Left lung (tissue), 10 donors: ENCODE results near the gene ZNF280B. TPM values are rescaled to one million over a fixed set of nuclear protein-coding genes. Genes with fewer than 3 reads are reported as not detected.
"Not testable (repeated sequence)": the region's sequence is repeated elsewhere in the genome, so short reads cannot be mapped to it uniquely, and the experiment has no call there.

Experiments used
- ATAC-seq: fragments of 200-7000 bp; cut with Tn5 transposase; one replicate; pipeline ENCODE4 v1.9.1; 2020; ENCODE audit warnings: moderate library complexity
- DNase-seq, 4 donors: peaks; one replicate each; pipeline ENCODE4 v3.0.0-alpha.2; 2013 to 2020
- H3K27ac ChIP-seq, 2 donors: fragments of 200-600 bp; sonication (generic) in 1 of 2; one replicate each; pipeline versions ENCODE4 v1.5.0 to v1.8.0; 2020 to 2021
- H3K27me3 ChIP-seq, 2 donors: fragments of 200-600 bp; sonication (generic) in 1 of 2; one replicate each; pipeline versions ENCODE4 v1.5.0 to v1.8.0; 2020 to 2021
- H3K36me3 ChIP-seq, 2 donors: fragments of 200-600 bp; sonication (generic) in 1 of 2; one replicate each; pipeline versions ENCODE4 v1.5.0 to v1.8.0; 2020 to 2021
- H3K4me1 ChIP-seq, 2 donors: fragments of 200-600 bp; one replicate each; pipeline ENCODE4 v1.8.0; 2021
- H3K4me3 ChIP-seq, 2 donors: fragments of 200-600 bp; sonication (generic) in 1 of 2; one replicate each; pipeline versions ENCODE4 v1.5.0 to v1.8.0; 2020 to 2021; ENCODE audit warnings: mild to moderate bottlenecking in 1 of 2
- H3K9me3 ChIP-seq, 2 donors: fragments of 200-600 bp; sonication (generic) in 1 of 2; one replicate each; pipeline versions ENCODE4 v1.5.0 to v1.8.0; 2020 to 2021
- intact Hi-C, 2 donors: fragments of 100-400 bp; cut with DNase I; formaldehyde crosslinking; loops; one replicate each; pipeline versions ENCODE4 v1.11.2 to v1.14.2; 2022
- polyA plus RNA-seq, 6 donors: library from polyadenylated mRNA; unstranded; fragments of 120-200 nt; gene quantifications; one replicate each; pipeline ENCODE4 v1.2.1, GENCODE V29; 2013; ENCODE audit not compliant: insufficient read length in 6 of 6
- total RNA-seq, 2 donors: library from RNA; stranded (reverse); fragmentation: NEBNext Ultra II Directional; extraction: Animal tissue kit (Norgen Biotek cat#: 25700); gene quantifications; one replicate each; pipeline ENCODE4 v1.2.1, GENCODE V29; 2021
- TF ChIP-seq, protein P1 (sequence below), 2 donors: fragments of 200-600 bp; sonication (generic) in 1 of 2; IDR thresholded peaks; one replicate each; pipeline versions ENCODE4 v1.5.0 to v1.8.0; 2021; ENCODE audit warnings: antibody characterized with exemption in 2 of 2
- donor health status: DM: no; HTN: yes; CAD: no.
- donor health status: DM: no; HTN: no; CAD: no.

The ZNF280B gene
- total and polyA plus RNA-seq, 8 donors = 0.65 to 4.4 (median 3.8) TPM

DNA sequence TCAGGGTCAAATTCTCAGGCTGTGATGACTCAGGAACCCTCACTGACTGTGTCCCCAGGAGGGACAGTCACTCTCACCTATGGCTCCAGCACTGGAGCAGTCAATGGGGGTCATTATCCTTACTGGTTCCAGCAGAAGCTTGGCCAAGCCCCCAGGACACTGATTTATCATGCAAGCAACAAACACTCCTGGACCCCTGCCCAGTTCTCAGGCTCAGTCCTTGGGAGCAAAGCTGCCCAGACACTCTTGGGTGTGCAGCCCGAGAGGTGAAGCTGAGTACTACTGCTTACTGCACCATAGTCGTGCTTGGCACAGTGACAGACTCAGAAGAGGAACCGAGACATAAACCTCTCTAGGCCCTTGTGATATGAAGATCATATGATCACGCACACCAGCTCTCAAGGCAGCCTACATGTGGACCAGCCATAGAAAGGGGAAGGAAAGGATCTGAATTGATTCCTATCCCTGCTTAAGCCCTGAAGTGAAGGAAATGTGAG, 58.2 kb downstream of the ZNF280B start:
- peaks cover 0 to 41% of the 10 kb centered on the region in 2 donors for H3K27me3 ChIP-seq
- peaks cover 0 to 9% of the 10 kb centered on the region in 2 donors for H3K9me3 ChIP-seq
- H3K36me3 ChIP-seq = no peaks in the 10 kb centered on the region
- peak in 1 of 4 donors; percentile 49 for DNase-seq
- no peak overlapping the region for H3K27ac ChIP-seq
- intact Hi-C loops = no loop called here
- no peaks in the 10 kb centered on the region for H3K4me1 ChIP-seq
- no peak overlapping the region for H3K4me3 ChIP-seq
- TF ChIP-seq, protein P1, sequence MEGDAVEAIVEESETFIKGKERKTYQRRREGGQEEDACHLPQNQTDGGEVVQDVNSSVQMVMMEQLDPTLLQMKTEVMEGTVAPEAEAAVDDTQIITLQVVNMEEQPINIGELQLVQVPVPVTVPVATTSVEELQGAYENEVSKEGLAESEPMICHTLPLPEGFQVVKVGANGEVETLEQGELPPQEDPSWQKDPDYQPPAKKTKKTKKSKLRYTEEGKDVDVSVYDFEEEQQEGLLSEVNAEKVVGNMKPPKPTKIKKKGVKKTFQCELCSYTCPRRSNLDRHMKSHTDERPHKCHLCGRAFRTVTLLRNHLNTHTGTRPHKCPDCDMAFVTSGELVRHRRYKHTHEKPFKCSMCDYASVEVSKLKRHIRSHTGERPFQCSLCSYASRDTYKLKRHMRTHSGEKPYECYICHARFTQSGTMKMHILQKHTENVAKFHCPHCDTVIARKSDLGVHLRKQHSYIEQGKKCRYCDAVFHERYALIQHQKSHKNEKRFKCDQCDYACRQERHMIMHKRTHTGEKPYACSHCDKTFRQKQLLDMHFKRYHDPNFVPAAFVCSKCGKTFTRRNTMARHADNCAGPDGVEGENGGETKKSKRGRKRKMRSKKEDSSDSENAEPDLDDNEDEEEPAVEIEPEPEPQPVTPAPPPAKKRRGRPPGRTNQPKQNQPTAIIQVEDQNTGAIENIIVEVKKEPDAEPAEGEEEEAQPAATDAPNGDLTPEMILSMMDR (IDR thresholded peaks at IDR 0.05) = no peak
- ATAC-seq = peak; percentile 78

DNA sequence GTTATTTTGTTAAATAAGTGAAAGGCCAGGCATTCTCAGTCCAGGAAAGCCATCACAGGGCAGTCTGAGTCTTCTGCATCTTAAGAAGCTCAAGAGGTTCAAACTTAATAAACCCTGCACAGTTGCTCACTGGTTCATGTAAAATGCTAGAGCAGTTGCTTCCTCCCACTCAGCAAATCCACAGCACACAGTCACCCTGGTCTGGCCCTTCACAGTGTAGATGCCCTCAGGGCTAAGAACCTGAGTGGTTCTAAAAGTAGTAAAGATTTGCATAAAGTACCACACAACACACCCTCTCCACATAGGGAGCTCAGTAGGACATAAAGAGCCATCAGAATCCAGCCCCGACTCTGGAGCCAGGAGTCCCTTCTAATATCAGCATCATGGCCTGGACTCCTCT, 58.7 kb downstream of the ZNF280B start:
- DNase-seq (no peak), ATAC-seq (no peak)
- Histone ChIP-seq H3K4me1 (no peaks in the 10 kb centered on the region), H3K4me3 (no peak overlapping the region), H3K27ac (no peak overlapping the region), H3K9me3 (peaks cover 0 to 9% of the 10 kb centered on the region in 2 donors), H3K36me3 (no peaks in the 10 kb centered on the region), H3K27me3 (peaks cover 0 to 47% of the 10 kb centered on the region in 2 donors)
- intact Hi-C loops = no loop called here
- TF ChIP-seq, protein P1 (IDR thresholded peaks at IDR 0.05) = no peak

DNA sequence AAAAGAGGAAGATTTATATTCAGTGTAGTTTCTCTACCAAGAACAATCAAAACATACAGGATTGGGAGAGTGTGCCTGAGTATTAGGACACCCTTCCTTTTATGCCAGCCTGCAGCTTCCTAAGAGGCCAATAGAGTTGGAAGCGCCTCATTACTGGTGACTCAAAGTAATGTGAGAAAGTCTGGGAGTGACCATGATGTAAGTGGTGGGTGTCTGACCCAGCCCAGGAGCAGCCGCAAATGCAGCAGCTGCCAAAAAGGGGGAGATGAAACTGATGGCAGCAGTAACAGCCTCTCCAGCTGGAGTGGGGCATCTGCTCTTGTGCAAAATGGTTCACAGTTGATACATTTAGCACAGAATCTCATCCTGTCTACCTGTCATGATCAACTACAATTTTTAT, 62.0 kb downstream of the ZNF280B start:
- H3K27me3 ChIP-seq = peaks cover 0 to 24% of the 10 kb centered on the region in 2 donors
- ATAC-seq (no peak), DNase-seq (no peak)
- no peaks in the 10 kb centered on the region for H3K36me3 ChIP-seq
- H3K4me1 ChIP-seq = no peaks in the 10 kb centered on the region
- no peaks in the 10 kb centered on the region for H3K9me3 ChIP-seq
- H3K27ac ChIP-seq = no peak overlapping the region
- TF ChIP-seq, protein P1 (IDR thresholded peaks at IDR 0.05) = no peak
- intact Hi-C loops = no loop called here
- H3K4me3 ChIP-seq = no peak overlapping the region

DNA sequence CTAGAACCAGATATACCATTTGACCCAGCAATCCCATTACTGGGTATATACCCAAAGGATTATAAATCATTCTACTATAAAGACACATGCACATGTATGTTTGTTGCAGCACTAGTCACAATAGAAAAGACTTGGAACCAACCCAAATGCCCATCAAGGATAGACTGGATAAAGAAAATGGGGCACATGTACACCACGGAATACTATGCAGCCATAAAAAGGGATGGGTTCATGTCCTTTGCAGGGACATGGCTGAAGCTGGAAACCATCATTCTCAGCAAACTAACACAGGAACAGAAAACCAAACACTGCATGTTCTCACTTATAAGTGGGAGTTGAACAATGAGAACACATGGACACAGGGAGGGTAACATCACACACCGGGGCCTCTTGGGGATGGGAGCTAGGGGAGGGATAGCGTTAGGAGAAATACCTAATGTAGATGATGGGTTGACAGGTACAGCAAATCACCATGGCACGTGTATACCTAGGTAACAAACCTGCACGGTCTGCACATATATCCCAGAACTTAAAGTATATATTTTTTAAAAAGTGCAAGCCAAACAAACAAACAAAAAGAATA, 64.4 kb downstream of the ZNF280B start:
- H3K36me3 ChIP-seq, H3K4me3 ChIP-seq, H3K9me3 ChIP-seq, H3K4me1 ChIP-seq, H3K27ac ChIP-seq, DNase-seq, ATAC-seq, intact Hi-C loops: not testable (repeated sequence)
- peaks cover 0 to 23% of the 10 kb centered on the region in 2 donors for H3K27me3 ChIP-seq

DNA sequence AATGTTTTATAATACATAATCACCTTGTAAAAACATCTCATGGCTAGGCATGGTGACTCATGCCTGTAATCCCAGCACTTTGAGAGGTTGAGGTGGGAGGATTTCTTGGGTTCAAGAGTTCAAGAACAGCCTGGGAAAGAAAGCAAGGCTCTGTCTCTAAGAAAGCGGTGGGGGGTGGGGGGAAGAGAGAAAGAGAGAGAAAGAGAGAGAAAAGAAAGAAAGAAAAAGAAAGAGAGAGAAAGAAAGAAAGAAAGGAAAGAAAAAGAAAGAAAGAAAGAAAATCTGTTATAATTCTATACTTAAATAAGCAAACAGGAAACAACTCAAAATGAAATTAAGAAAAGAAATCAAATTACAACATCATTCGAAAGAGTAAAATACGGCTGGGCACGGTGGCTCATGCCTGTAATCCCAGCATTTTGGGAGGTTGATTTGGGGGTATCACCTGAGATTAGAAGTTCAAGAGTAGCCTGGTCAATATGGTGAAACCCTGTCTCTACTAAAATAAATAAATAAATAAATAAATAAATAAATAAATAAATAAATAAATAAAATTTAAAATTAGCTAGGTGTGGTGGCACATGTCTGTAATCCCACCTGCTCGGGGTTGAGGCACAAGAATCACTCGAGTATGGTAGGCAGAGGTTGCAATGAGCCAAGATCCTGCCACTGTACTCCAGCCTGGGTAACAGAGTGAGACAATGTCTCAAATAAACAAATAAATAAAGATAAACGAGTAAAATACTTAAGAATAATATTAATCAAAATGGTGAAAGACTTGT, 65.4 kb downstream of the ZNF280B start:
- H3K4me3 ChIP-seq = no peak overlapping the region
- no peak for ATAC-seq
- H3K9me3 ChIP-seq = no peaks in the 10 kb centered on the region
- DNase-seq = no peak
- H3K4me1 ChIP-seq = no peaks in the 10 kb centered on the region
- H3K36me3 ChIP-seq = no peaks in the 10 kb centered on the region
- TF ChIP-seq, protein P1 (IDR thresholded peaks at IDR 0.05) = no peak
- peaks cover 0 to 25% of the 10 kb centered on the region in 2 donors for H3K27me3 ChIP-seq
- no peak overlapping the region for H3K27ac ChIP-seq
- intact Hi-C loops = no loop called here

DNA sequence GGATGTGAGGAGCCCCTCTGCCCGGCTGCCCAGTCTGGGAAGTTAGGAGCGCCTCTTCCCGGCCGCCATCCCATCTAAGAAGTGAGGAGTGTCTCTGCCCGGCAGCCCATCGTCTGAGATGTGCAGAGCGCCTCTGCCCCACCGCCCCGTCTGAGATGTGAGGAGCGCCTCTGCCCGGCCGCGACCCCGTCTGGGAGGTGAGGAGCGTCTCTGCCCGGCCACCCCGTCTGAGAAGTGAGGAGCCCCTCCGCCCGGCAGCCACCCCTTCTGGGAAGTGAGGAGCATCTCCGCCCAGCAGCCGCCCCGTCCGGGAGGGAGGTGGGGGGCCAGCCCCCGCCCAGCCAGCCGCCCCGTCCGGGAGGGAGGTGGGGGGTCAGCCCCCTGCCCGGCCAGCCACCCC, 66.9 kb downstream of the ZNF280B start:
- intact Hi-C loops, H3K27ac ChIP-seq, H3K36me3 ChIP-seq, H3K4me1 ChIP-seq, H3K4me3 ChIP-seq, ATAC-seq, DNase-seq, H3K9me3 ChIP-seq: not testable (repeated sequence)
- peaks cover 0 to 37% of the 10 kb centered on the region in 2 donors for H3K27me3 ChIP-seq
